HAP-1 (cell line): ENCODE measurements around the gene APOL6.

Source experiments
- DNase-seq, 2 experiments: peaks; one replicate each; pipeline ENCODE4 v3.0.0-alpha.2; 2016 to 2020; ENCODE audit warnings: low spot score in 2 of 2
- H3K27me3 ChIP-seq: fragments of 250-450 bp; sonication (Bioruptor Pico); 2 replicates; pipeline ENCODE4 v1.5.1; 2020; ENCODE audit warnings: low read depth, mild to moderate bottlenecking, moderate library complexity
- H3K36me3 ChIP-seq: fragments of 250-450 bp; sonication (Bioruptor Pico); replicated peaks from 2 replicates; pipeline ENCODE4 v1.5.1; 2020; ENCODE audit warnings: mild to moderate bottlenecking
- H3K4me1 ChIP-seq: fragments of 250-450 bp; sonication (Bioruptor Pico); 2 replicates; pipeline ENCODE4 v1.5.1; 2020; ENCODE audit warnings: mild to moderate bottlenecking
- H3K4me3 ChIP-seq: fragments of 250-450 bp; sonication (Bioruptor Pico); 2 replicates; pipeline ENCODE4 v1.5.1; 2020; ENCODE audit warnings: mild to moderate bottlenecking, moderate library complexity
- H3K9me3 ChIP-seq: fragments of 250-450 bp; sonication (Bioruptor Pico); 2 replicates; pipeline ENCODE4 v1.5.1; 2020; ENCODE audit warnings: mild to moderate bottlenecking, moderate library complexity
- in situ Hi-C: fragments of 300-500 bp; cut with MboI; formaldehyde crosslinking; loops from 3 replicates; pipeline ENCODE4 v1.14.3; 2020; ENCODE audit warnings: low sequenced_read_pairs, inconsistent platforms, mixed read lengths

The APOL6 gene

GRCh38 chr22:35610741-35611140 lies 37.5 kb upstream of the APOL6 start:
- Histone ChIP-seq H3K4me1 (no peaks in the 10 kb centered on the region), H3K36me3 (no peaks in the 10 kb centered on the region), H3K4me3 (no peak overlapping the region), H3K9me3 (no peaks in the 10 kb centered on the region), H3K27me3 (no peaks in the 10 kb centered on the region)
- no peak for DNase-seq
- in situ Hi-C loops = no loop called here

DNA sequence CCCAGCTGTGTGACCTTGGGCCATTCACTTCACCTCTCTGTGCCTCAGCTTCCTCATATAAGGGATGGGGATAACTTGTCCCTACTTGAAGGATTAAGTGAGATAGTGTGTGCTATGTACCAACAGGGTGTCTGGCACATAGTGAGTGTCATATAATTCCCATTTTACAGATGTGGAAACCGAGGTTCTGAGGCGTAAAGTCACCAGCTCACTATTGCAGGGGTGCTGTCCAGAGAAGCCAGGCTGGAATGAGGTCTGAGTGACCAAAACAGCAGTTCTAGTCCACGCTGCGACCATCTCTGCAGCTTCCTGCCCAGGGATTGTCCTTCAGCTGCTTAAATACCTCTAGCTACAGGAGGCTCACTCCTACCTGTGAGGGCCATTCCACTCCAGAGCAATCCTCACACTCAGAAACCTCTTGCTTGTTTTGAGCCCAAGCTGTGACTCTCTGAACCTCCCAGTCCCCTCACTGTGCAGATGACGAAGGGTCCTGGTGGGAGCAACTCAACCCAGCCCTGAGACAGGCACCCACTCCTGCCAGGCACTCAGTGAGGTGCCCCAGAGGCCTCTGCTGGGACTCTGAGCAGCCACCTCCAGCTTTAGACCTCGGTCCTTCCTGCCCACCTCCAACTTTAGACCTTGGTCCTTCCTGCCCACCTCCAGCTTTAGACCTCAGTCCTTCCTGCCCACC lies 36.9 kb upstream of the APOL6 start:
- Histone ChIP-seq H3K9me3 (no peaks in the 10 kb centered on the region), H3K36me3 (no peaks in the 10 kb centered on the region), H3K27me3 (no peaks in the 10 kb centered on the region), H3K4me1 (no peaks in the 10 kb centered on the region), H3K4me3 (no peak overlapping the region)
- no peak for DNase-seq
- in situ Hi-C loops = no loop called here

DNA sequence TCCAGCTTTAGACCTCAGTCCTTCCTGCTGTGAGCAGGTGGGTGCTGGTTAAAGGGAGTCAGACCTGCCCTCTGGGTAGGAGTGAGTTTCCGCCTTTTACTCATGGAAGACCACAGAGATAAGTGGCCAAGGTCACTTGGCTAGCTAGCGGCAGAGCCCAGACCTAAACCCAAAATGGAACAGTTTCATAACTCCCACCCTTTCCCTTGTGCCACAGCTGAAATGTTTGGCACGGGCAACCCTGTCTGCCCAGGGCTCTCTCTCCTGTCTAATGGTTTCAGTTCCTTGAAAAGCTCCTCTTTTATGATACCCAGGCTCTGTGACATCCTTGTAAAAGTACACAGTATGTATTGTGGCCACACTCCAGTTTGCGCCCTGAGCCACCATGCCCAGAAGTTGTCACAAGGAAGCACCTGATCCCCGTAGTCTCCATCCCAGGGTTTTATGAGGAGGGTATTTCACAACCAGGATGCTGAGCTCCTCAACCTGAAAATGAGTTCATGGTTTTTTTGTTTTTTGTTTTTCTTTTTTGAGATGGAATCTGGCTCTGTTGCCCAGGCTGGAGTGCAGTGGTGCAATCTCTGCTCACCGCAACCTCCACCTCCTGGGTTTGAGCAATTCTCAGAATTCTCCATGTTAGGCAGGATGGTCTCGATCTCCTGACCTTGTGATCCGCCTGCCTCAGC lies 36.2 kb upstream of the APOL6 start:
- in situ Hi-C loops = no loop called here
- no peaks in the 10 kb centered on the region for H3K4me1 ChIP-seq
- H3K27me3 ChIP-seq = no peaks in the 10 kb centered on the region
- DNase-seq = no peak
- no peaks in the 10 kb centered on the region for H3K9me3 ChIP-seq
- no peak overlapping the region for H3K4me3 ChIP-seq
- H3K36me3 ChIP-seq = no peaks in the 10 kb centered on the region

GRCh38 chr22:35612903-35613302 lies 35.3 kb upstream of the APOL6 start:
- DNase-seq = no peak
- in situ Hi-C loops = no loop called here
- Histone ChIP-seq H3K4me3 (no peak overlapping the region), H3K27me3 (no peaks in the 10 kb centered on the region), H3K36me3 (no peaks in the 10 kb centered on the region), H3K4me1 (no peaks in the 10 kb centered on the region), H3K9me3 (no peaks in the 10 kb centered on the region)

DNA sequence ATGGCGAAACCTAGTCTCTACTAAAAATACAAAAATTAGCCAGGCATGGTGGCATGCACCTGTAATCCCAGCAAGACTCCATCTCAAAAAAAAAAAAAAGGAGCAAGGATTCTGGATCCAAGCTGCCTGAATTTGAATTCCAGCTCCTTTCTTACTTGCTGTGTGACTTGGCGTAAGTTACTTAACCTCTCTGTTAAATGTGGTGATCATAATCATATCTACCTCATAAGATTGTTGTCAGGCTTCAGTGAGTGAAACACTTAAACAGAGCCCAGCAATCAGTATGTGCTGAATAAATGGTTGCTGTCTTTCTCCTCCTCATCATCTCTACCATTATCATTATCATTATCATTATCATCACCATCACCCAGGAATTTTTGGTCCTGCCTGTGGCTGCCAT lies 33.8 kb upstream of the APOL6 start:
- DNase-seq = no peak
- Histone ChIP-seq H3K27me3 (no peaks in the 10 kb centered on the region), H3K4me3 (no peak overlapping the region), H3K4me1 (no peaks in the 10 kb centered on the region), H3K9me3 (no peaks in the 10 kb centered on the region), H3K36me3 (no peaks in the 10 kb centered on the region)
- in situ Hi-C loops = no loop called here

DNA sequence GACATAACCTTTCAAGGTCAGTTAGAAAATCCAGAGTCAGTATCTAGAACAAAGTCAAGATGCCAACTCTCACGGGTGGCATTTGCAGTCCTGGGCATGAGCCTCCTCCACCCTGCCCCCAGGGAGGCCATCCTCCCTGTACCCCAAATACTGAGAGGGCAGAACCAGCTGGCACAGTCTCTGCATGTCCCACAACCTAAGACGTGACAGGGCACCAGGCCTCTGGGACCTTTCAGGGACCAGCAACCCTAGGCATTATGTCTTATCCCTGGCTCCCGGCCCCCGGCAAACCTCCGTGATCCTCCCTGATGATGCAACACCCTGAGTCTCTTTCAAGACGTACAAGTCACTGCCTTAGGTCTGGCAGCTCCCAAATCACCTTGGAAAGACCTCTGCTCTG lies 33.1 kb upstream of the APOL6 start:
- in situ Hi-C loops = no loop called here

GRCh38 chr22:35616043-35616442 lies 32.2 kb upstream of the APOL6 start:
- Histone ChIP-seq H3K27me3 (0 out of 2 replicates have a peak, but pooled peaks cover 3% of the 10 kb centered on the region), H3K4me1 (no peaks in the 10 kb centered on the region), H3K9me3 (no peaks in the 10 kb centered on the region), H3K4me3 (no peak overlapping the region), H3K36me3 (no peaks in the 10 kb centered on the region)
- DNase-seq = no peak
- in situ Hi-C loops = no loop called here

More for the DNA sequence above, 33.1 kb upstream of the APOL6 start:
- Histone ChIP-seq H3K9me3 (no peaks in the 10 kb centered on the region), H3K4me3 (no peak overlapping the region), H3K36me3 (no peaks in the 10 kb centered on the region), H3K27me3 (0 out of 2 replicates have a peak, but pooled peaks cover 1% of the 10 kb centered on the region), H3K4me1 (no peaks in the 10 kb centered on the region)
- no peak for DNase-seq

- Histone ChIP-seq H3K36me3 (no peaks in the 10 kb centered on the region), H3K9me3 (no peaks in the 10 kb centered on the region), H3K4me1 (no peaks in the 10 kb centered on the region), H3K4me3 (no peak within 1 kb of the TSS), H3K27me3 (0 out of 2 replicates have a peak, but pooled peaks cover 3% of the 10 kb centered on the region)
- in situ Hi-C loops = no loop called here
- DNase-seq = no peak
Measured at GRCh38 chr22:35617137-35617755, 31.0 kb upstream of the APOL6 start, which contains the start of gene MB. Gene MB (minus strand): TSS chr22:35617329. CDS start chr22:35617257, 72 bp downstream.

- DNase-seq = no peak
- Histone ChIP-seq H3K4me3 (no peak overlapping the region), H3K27me3 (0 out of 2 replicates have a peak, but pooled peaks cover 3% of the 10 kb centered on the region), H3K9me3 (no peaks in the 10 kb centered on the region), H3K36me3 (no peaks in the 10 kb centered on the region), H3K4me1 (no peaks in the 10 kb centered on the region)
- in situ Hi-C loops = no loop called here
Measured at GRCh38 chr22:35618427-35619223, 29.6 kb upstream of the APOL6 start.

- Histone ChIP-seq H3K4me3 (no peak overlapping the region), H3K36me3 (no peaks in the 10 kb centered on the region), H3K9me3 (no peaks in the 10 kb centered on the region), H3K4me1 (no peaks in the 10 kb centered on the region), H3K27me3 (0 out of 2 replicates have a peak, but pooled peaks cover 3% of the 10 kb centered on the region)
- in situ Hi-C loops = loop anchor here (5.0 kb wide), 1 partner anchor 503 kb away; no protein-coding TSS in a partner anchor
- no peak for DNase-seq
Measured at GRCh38 chr22:35619336-35620094, 28.7 kb upstream of the APOL6 start.

DNA sequence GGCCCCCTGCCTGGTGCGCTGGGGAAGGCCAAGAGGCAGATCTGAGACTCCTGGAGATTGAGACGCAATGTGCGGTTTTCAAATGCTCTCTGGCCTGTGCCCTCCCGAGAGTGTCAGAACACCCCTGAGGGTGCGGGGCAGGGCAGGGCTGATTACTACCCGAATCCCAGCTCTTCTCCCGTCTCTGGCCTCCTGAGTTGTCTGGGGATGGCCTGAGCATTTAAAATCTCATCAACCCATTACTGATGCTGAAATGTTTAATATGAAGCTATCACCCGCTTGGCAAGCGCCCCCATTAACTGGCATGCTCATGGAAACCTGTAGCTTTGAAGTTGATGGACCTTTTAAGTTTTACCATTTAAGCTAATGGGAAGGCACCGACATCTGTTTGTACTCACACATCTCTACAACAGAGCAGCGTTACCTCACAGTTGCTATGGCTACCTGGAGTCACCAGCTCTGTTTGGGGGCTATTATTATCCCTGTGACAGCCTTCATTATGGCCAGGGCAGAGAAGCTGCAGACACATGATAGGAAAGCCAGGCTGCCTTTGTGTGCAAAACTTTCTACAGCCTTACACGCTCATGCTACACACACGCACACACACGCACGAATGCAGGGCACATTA lies 27.5 kb upstream of the APOL6 start:
- no peaks in the 10 kb centered on the region for H3K36me3 ChIP-seq
- H3K9me3 ChIP-seq = no peaks in the 10 kb centered on the region
- no peak overlapping the region for H3K4me3 ChIP-seq
- in situ Hi-C loops = loop anchor here (5.0 kb wide), 1 partner anchor 502 kb away; no protein-coding TSS in a partner anchor
- H3K27me3 ChIP-seq = 0 out of 2 replicates have a peak, but pooled peaks cover 3% of the 10 kb centered on the region
- H3K4me1 ChIP-seq = no peaks in the 10 kb centered on the region
- DNase-seq = no peak

- Histone ChIP-seq H3K36me3 (no peaks in the 10 kb centered on the region), H3K4me3 (no peak overlapping the region), H3K4me1 (no peaks in the 10 kb centered on the region), H3K27me3 (0 out of 2 replicates have a peak, but pooled peaks cover 3% of the 10 kb centered on the region), H3K9me3 (no peaks in the 10 kb centered on the region)
- DNase-seq = no peak
- in situ Hi-C loops = loop anchor here (5.0 kb wide), 1 partner anchor 501 kb away; no protein-coding TSS in a partner anchor
Measured at GRCh38 chr22:35621451-35621850, 26.8 kb upstream of the APOL6 start.
